HepG2 (cell line): ENCODE data around the gene GOLGA6D. TPM values are rescaled to one million over a fixed set of nuclear protein-coding genes. Genes with fewer than 3 reads are reported as not detected.
A peak's percentile ranks its signal among the peaks of the same experiment; 100 is the strongest.

Experiments
- ATAC-seq: fragments of 200-7000 bp; cut with Tn5 transposase; 3 replicates; pipeline ENCODE4 v1.9.1; 2020; ENCODE audit warnings: mild to moderate bottlenecking, moderate library complexity
- BruUV-seq: library from RNA; stranded (reverse); fragments of 400-500 nt; replicated peaks from 2 replicates; lab custom pipeline; 2021; lab: Mats Ljungman, UMichigan
- CTCF ChIA-PET: fragments of 300-600 bp; formaldehyde crosslinking; extraction: SDS; loops from one replicate; lab custom pipeline; 2021; ENCODE audit warnings: low total read pairs, inconsistent platforms, low intra/inter-chr PET ratio; lab: Yijun Ruan, JAX
- POLR2A ChIA-PET: fragments of 350-600 bp; sonication (Branson Sonifier 250); formaldehyde crosslinking; loops from one replicate; lab custom pipeline; 2020; ENCODE audit warnings: antibody characterized with exemption, inconsistent platforms; lab: Yijun Ruan, JAX
- DNase-seq: peaks from one replicate; pipeline ENCODE4 v3.0.0-alpha.2; 2015; ENCODE audit warnings: low spot score
- FAIRE-seq: peaks from 3 replicates; lab custom pipeline; 2011; peaks lifted over from hg19 to GRCh38; lab: Jason Lieb, UNC
- H2AFZ ChIP-seq: one replicate; pipeline ENCODE4 v1.6.1; 2011; ENCODE audit warnings: low read length, inconsistent platforms
- H3K27ac ChIP-seq: fragments of 300-600 bp; 3 replicates; pipeline ENCODE4 v1.8.0; 2011; ENCODE audit warnings: mixed run types, mild to moderate bottlenecking, mixed read lengths, low read length, inconsistent platforms; ENCODE audit not compliant: insufficient read depth; ENCODE audit errors: extremely low read length
- H3K27me3 ChIP-seq, 2 experiments: fragments of 200-600 bp in 1 of 2; 2 replicates in 1 of 2; 3 replicates in 1 of 2; pipeline versions ENCODE4 v1.6.0 to v1.8.0; 2011; ENCODE audit warnings: low read length in 2 of 2, mild to moderate bottlenecking in 2 of 2, moderate library complexity in 2 of 2, inconsistent platforms in 1 of 2; ENCODE audit not compliant: insufficient read depth in 2 of 2, control insufficient read depth in 1 of 2
- H3K36me3 ChIP-seq, 2 experiments: fragments of 200-600 bp in 1 of 2; replicated peaks in 1 of 2; 2 replicates in 1 of 2; 3 replicates in 1 of 2; pipeline versions ENCODE4 v1.5.1 to v1.8.0; 2011; ENCODE audit warnings: low read length in 2 of 2, inconsistent platforms in 1 of 2; ENCODE audit not compliant: insufficient read depth in 2 of 2, control insufficient read depth in 1 of 2
- H3K4me1 ChIP-seq: 2 replicates; pipeline ENCODE4 v1.5.1; 2012; ENCODE audit warnings: low read length, inconsistent platforms; ENCODE audit not compliant: insufficient read depth
- H3K4me2 ChIP-seq: 2 replicates; pipeline ENCODE4 v1.6.0; 2011; ENCODE audit warnings: low read depth, low read length, inconsistent platforms
- H3K4me3 ChIP-seq, 3 experiments: fragments of 200-600 bp in 1 of 3; sonication (generic), shearing (Covaris generic) in 1 of 3; replicated peaks in 1 of 3; 2 replicates each; pipeline ENCODE4 v1.5.1; 2011 to 2016; ENCODE audit warnings: low read length in 3 of 3, inconsistent platforms in 2 of 3, low read depth in 2 of 3, mild to moderate bottlenecking in 2 of 3, control low read depth in 1 of 3, mixed read lengths in 1 of 3; ENCODE audit not compliant: insufficient read depth in 1 of 3
- H3K79me2 ChIP-seq: one replicate; pipeline ENCODE4 v1.6.1; 2011; ENCODE audit warnings: low read length, inconsistent platforms; ENCODE audit not compliant: insufficient read depth
- H3K9ac ChIP-seq: 2 replicates; pipeline ENCODE4 v1.6.0; 2011; ENCODE audit warnings: mild to moderate bottlenecking, low read depth, low read length, inconsistent platforms; ENCODE audit not compliant: insufficient read depth
- H3K9me3 ChIP-seq: 2 replicates; pipeline ENCODE4 v1.5.1; 2012; ENCODE audit warnings: mild to moderate bottlenecking, low read length
- H4K20me1 ChIP-seq: 2 replicates; pipeline ENCODE4 v1.6.0; 2011; ENCODE audit warnings: inconsistent platforms, mild to moderate bottlenecking, low read length, moderate library complexity; ENCODE audit not compliant: insufficient read depth
- ELF1 ChIP-seq: sonication (generic); formaldehyde crosslinking; IDR thresholded peaks from 2 replicates; pipeline ENCODE4 v1.4.0; 2020; ENCODE audit warnings: missing genetic modification reagents
- SMARCC2 ChIP-seq: fragments of 450-650 bp; IDR thresholded peaks from 2 replicates; pipeline ENCODE4 v1.6.1; 2017; ENCODE audit warnings: antibody characterized with exemption, mild to moderate bottlenecking
- XRCC5 ChIP-seq: fragments of 200-400 bp; formaldehyde crosslinking; optimal IDR thresholded peaks from 2 replicates; pipeline ENCODE3; 2017; ENCODE audit warnings: mild to moderate bottlenecking, low read length
- ZNF20 ChIP-seq: sonication (generic); formaldehyde crosslinking; IDR thresholded peaks from 2 replicates; pipeline ENCODE4 v1.4.0; 2020; ENCODE audit warnings: mild to moderate bottlenecking, moderate library complexity, missing genetic modification reagents
- ZNF484 ChIP-seq: sonication (generic); formaldehyde crosslinking; IDR thresholded peaks from 2 replicates; pipeline ENCODE4 v1.5.1; 2020; ENCODE audit warnings: mild to moderate bottlenecking, low read depth, missing genetic modification reagents, borderline replicate concordance
- ZNF776 ChIP-seq: sonication (generic); formaldehyde crosslinking; IDR thresholded peaks from 2 replicates; pipeline ENCODE4 v1.4.0; 2020; ENCODE audit warnings: mild to moderate bottlenecking, missing genetic modification reagents
- WGBS: methylation state at CpG from one replicate; pipeline ENCODE4 v1.1.6; 2017; ENCODE audit warnings: low lambda C conversion rate; 5-methylcytosine and 5-hydroxymethylcytosine counted together
- in situ Hi-C: cut with HindIII; loops from 2 replicates; pipeline ENCODE4 v1.10.0; 2017; ENCODE audit warnings: low pct_unique_long_range_greater_than_20kb; ENCODE audit not compliant: extremely low pct_ligation_motif_present
- intact Hi-C: fragments of 100-400 bp; cut with micrococcal nuclease; formaldehyde crosslinking; loops from one replicate; pipeline ENCODE4 v1.10.0; 2022; ENCODE audit not compliant: unreplicated experiment
- polyA plus RNA-seq, 8 experiments: library from polyadenylated mRNA; depleted of rRNA in 3 of 8; stranded (reverse) in 7 of 8; unstranded in 1 of 8; fragments of >200 nt; fragmentation: Illumina TruSeq in 4 of 8; extraction: Trizol in 4 of 8; gene quantifications; 2 replicates each; pipeline versions ENCODE4 v1.2.1 to v1.2.3, GENCODE V29; 2011 to 2016; ENCODE audit warnings: low read depth in 4 of 8, missing spikeins in 1 of 8, mixed read lengths in 1 of 8; ENCODE audit not compliant: insufficient read depth in 1 of 8
- total RNA-seq, 5 experiments: library from RNA; depleted of rRNA; stranded (reverse); fragments of >200 nt; fragmentation: Illumina TruSeq; extraction: Trizol; gene quantifications; 2 replicates each; pipeline ENCODE4 v1.2.3, GENCODE V29; 2016; ENCODE audit warnings: low read depth in 1 of 5
- TF ChIP-seq, protein P1 (sequence below): sonication (generic); formaldehyde crosslinking; IDR thresholded peaks from 2 replicates; pipeline ENCODE4 v1.4.0; 2020; ENCODE audit warnings: mild to moderate bottlenecking, missing genetic modification reagents
- TF ChIP-seq, protein P2 (sequence below): sonication (generic); formaldehyde crosslinking; conservative IDR thresholded peaks from 2 replicates; pipeline ENCODE4 v1.8.0; 2022; ENCODE audit warnings: low read depth, missing genetic modification reagents

The GOLGA6D gene
- total and polyA plus RNA-seq, 2 of the 13 experiments (the other 11 are each of a cell fraction or from before 2014, with no cell fraction given), result 0.04 TPM; not detected in 1

DNA sequence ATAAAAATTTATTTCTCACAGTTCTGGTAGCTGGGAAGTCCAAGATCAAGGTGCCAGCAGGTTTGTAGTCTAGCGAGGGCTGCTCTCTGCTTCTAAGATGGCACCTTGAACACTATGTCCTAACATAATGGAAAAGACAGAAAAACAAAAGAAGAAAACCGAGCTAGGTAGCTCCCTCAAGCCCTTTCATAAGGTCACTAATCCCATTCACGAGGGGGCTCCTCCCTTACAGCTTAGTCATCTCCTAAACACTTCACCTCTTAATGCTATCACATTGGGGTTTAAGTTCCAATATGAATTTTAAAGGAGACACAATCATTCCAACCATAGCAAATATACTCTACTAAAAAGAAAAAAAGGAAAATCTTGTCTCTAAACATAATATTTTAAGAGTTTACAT is 23.6 kb downstream of the GOLGA6D start (continued):
- TF ChIP-seq, protein P1, sequence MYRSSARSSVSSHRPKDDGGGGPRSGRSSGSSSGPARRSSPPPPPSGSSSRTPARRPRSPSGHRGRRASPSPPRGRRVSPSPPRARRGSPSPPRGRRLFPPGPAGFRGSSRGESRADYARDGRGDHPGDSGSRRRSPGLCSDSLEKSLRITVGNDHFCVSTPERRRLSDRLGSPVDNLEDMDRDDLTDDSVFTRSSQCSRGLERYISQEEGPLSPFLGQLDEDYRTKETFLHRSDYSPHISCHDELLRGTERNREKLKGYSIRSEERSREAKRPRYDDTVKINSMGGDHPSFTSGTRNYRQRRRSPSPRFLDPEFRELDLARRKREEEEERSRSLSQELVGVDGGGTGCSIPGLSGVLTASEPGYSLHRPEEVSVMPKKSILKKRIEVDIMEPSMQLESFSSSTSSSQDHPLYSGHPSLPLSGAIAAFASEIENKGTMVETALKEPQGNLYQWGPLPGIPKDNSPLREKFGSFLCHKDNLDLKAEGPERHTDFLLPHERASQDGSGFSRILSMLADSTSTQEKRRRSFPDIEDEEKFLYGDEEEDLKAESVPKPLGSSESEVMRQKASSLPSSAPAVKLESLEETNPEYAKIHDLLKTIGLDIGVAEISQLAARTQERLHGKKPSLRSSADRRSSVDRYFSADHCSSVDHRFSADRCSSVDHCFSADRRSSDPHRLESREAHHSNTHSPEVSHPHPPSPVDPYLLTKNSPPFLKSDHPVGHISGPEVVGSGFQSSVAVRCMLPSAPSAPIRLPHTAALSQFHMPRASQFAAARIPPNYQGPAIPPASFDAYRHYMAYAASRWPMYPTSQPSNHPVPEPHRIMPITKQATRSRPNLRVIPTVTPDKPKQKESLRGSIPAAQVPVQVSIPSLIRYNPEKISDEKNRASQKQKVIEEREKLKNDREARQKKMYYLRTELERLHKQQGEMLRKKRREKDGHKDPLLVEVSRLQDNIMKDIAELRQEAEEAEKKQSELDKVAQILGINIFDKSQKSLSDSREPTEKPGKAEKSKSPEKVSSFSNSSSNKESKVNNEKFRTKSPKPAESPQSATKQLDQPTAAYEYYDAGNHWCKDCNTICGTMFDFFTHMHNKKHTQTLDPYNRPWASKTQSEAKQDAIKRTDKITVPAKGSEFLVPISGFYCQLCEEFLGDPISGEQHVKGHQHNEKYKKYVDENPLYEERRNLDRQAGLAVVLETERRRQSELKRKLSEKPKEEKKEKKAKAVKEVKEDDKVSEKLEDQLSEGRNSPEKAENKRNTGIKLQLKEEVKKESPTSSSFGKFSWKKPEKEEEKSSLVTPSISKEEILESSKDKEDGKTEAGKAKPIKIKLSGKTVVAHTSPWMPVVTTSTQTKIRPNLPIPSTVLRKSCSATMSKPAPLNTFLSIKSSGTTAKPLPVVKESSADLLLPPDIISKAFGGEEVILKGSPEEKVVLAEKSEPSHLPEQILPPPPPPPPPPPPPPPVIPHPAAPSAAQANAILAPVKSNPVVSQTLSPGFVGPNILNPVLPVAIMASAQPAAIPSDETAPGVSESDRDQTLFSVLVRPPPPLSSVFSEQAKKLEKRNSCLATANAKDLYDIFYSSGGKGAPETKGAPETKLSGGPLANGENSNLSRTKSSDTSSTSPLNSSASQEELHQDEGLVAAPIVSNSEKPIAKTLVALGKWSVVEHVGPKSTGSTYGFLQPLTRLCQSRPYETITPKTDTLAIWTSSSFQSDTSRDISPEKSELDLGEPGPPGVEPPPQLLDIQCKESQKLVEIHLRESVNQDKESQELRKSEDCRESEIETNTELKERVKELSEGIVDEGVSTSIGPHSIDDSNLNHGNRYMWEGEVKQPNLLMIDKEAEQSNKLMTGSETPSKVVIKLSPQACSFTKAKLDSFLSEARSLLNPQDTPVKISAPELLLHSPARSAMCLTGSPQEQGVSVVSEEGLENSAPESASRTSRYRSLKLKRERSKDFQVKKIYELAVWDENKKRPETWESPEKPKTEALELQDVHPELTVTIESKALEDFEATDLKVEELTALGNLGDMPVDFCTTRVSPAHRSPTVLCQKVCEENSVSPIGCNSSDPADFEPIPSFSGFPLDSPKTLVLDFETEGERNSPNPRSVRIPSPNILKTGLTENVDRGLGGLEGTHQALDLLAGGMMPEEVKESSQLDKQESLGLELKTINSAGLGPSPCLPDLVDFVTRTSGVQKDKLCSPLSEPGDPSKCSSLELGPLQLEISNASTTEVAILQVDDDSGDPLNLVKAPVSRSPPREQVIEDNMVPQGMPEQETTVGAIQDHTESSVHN, result no peak
- TF ChIP-seq, all 625 proteins: peak for 0

DNA sequence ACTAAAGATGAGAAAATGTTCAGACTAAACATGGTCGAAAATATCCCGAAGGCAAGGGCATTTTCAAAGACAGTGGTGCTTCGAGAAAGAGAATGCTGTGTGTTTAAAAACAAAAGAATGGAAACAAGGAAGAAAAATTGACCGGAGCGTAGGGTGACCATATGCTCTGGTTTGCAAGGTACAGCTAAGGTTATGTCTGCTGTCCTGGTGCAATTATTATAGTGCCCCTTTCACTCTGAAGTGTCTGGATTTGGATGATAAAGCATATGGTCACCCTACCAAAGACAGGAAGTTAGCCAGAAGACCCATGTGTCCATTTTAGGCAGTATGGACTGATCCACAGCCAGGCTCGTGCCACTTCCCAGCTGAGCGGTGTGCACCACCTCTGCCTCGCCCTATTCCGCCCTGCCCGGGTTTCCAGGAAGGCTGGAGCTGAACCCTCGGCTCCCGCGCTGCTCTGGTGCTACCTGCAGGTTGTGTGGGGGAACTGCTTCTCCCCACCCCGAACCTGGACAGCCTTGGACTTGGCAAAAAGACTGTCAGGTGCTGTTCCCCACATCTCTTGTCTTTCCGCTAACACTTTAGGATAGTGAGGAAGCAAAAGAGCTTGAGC is 25.2 kb downstream of the GOLGA6D start:
- Histone ChIP-seq H3K27ac (no peak overlapping the region), H3K4me3 (peak overlapping the region in 1 of 3 experiments; percentile 9; a peak in 1 of 6 replicates), H3K36me3 (no peaks in the 10 kb centered on the region), H3K27me3 (peaks cover 0 to 22% of the 10 kb centered on the region in 2 experiments; a peak in 3 of 5 replicates), H3K4me2 (peak overlapping the region; percentile 62), H2AFZ (no peak overlapping the region), H3K9ac (no peak overlapping the region), H3K9me3 (no peaks in the 10 kb centered on the region), H4K20me1 (no peaks in the 10 kb centered on the region), H3K4me1 (peaks cover 25% of the 10 kb centered on the region), H3K79me2 (no peaks in the 10 kb centered on the region)
- POLR2A ChIA-PET, result no interaction called here
- no TSS peak for BruUV-seq
- in situ Hi-C loops, result no loop called here
- intact Hi-C loops, result loop anchor here (10.0 kb wide), 1 partner anchor 273 kb away; no protein-coding TSS in a partner anchor
- WGBS, result 45% methylated on average over 7 of the region's 15 CpGs
- peak; percentile 98 for ATAC-seq
- DNase-seq, result peak; percentile 58
- peak; percentile 83 for FAIRE-seq
- CTCF ChIA-PET, result no interaction called here
- TF ChIP-seq, protein P2, sequence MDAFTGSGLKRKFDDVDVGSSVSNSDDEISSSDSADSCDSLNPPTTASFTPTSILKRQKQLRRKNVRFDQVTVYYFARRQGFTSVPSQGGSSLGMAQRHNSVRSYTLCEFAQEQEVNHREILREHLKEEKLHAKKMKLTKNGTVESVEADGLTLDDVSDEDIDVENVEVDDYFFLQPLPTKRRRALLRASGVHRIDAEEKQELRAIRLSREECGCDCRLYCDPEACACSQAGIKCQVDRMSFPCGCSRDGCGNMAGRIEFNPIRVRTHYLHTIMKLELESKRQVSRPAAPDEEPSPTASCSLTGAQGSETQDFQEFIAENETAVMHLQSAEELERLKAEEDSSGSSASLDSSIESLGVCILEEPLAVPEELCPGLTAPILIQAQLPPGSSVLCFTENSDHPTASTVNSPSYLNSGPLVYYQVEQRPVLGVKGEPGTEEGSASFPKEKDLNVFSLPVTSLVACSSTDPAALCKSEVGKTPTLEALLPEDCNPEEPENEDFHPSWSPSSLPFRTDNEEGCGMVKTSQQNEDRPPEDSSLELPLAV, result no peak
- TF ChIP-seq ZNF484 (CRISPR knock-in tag) (no peak), XRCC5 (peak; percentile 59), ZNF20 (no peak), SMARCC2 (no peak), ZNF776 (CRISPR knock-in tag) (no peak), ELF1 (CRISPR knock-in tag) (no peak; the same call in 1 of the 2 replicates)
